Esophagus muscularis mucosa (tissue), 4 donors: ENCODE results near the gene TM4SF20.
"Not testable (repeated sequence)": the region's sequence is repeated elsewhere in the genome, so short reads cannot be mapped to it uniquely, and the experiment has no call there.

Experiments used
- CTCF ChIP-seq, 3 experiments: fragments of 200-600 bp in 2 of 3; fragments of 450-650 bp in 1 of 3; sonication (generic) in 2 of 3; IDR thresholded peaks; one replicate each; pipeline ENCODE4 v1.5.1; 2017 to 2019; ENCODE audit warnings: antibody characterized with exemption in 3 of 3, mild to moderate bottlenecking in 2 of 3, moderate library complexity in 1 of 3
- EP300 ChIP-seq: sonication (generic); formaldehyde crosslinking; IDR thresholded peaks from one replicate; pipeline ENCODE4 v1.6.1; 2017; ENCODE audit warnings: antibody characterized with exemption
- POLR2A ChIP-seq: fragments of 450-650 bp; IDR thresholded peaks from one replicate; pipeline ENCODE4 v1.6.1; 2017; ENCODE audit warnings: antibody characterized with exemption, moderate library complexity, mild to moderate bottlenecking, low read depth
- POLR2AphosphoS5 ChIP-seq, 2 donors: sonication (generic); formaldehyde crosslinking; IDR thresholded peaks; one replicate each; pipeline ENCODE4 v1.6.1; 2017; ENCODE audit warnings: antibody characterized with exemption in 2 of 2

- TF ChIP-seq CTCF (IDR thresholded peaks at IDR 0.05); POLR2A; POLR2AphosphoS5 (IDR thresholded peaks at IDR 0.05); EP300: not testable (repeated sequence)
Observed at GRCh38 chr2:227382241-227382835, 3.2 kb upstream of the TM4SF20 start.
